Calu3 (cell line): ENCODE data around the gene PSMD6. TPM values are rescaled to one million over a fixed set of nuclear protein-coding genes. Genes with fewer than 3 reads are reported as not detected.

Experiments used
- BruUV-seq: library from RNA; stranded (reverse); fragments of 400-500 nt; replicated peaks from 2 replicates; lab custom pipeline; 2021; lab: Mats Ljungman, UMichigan
- CTCF ChIA-PET: fragments of 300-600 bp; sonication (Branson Sonifier 250); formaldehyde crosslinking; loops from one replicate; lab custom pipeline; 2022; ENCODE audit warnings: antibody characterized with exemption; lab: Charles Lee
- DNase-seq: peaks from one replicate; pipeline ENCODE4 v3.0.0; 2022
- H3K27ac Mint-ChIP-seq: one replicate; pipeline ENCODE4 v1.8.0; 2022; ENCODE audit warnings: mixed read lengths; ENCODE audit not compliant: unreplicated experiment
- H3K27me3 Mint-ChIP-seq: one replicate; pipeline ENCODE4 v1.8.0; 2022; ENCODE audit warnings: mixed read lengths; ENCODE audit not compliant: unreplicated experiment
- H3K36me3 Mint-ChIP-seq: one replicate; pipeline ENCODE4 v1.8.0; 2022; ENCODE audit warnings: mild to moderate bottlenecking, moderate library complexity, mixed read lengths; ENCODE audit not compliant: insufficient read depth, unreplicated experiment
- H3K4me1 Mint-ChIP-seq: one replicate; pipeline ENCODE4 v1.8.0; 2022; ENCODE audit warnings: mild to moderate bottlenecking, low read depth, mixed read lengths; ENCODE audit not compliant: unreplicated experiment
- H3K4me3 Mint-ChIP-seq: one replicate; pipeline ENCODE4 v1.8.0; 2022; ENCODE audit warnings: mild to moderate bottlenecking, low read depth, moderate library complexity, mixed read lengths; ENCODE audit not compliant: unreplicated experiment
- H3K9me3 Mint-ChIP-seq: one replicate; pipeline ENCODE4 v1.8.0; 2022; ENCODE audit warnings: low read depth, mixed read lengths; ENCODE audit not compliant: unreplicated experiment
- CTCF ChIP-seq: fragments of 200-600 bp; IDR thresholded peaks from one replicate; pipeline ENCODE4 v1.8.0; 2022; ENCODE audit warnings: antibody characterized with exemption; ENCODE audit not compliant: unreplicated experiment
- intact Hi-C: fragments of 100-400 bp; cut with micrococcal nuclease; formaldehyde crosslinking; loops from one replicate; pipeline ENCODE4 v1.10.0; 2022; ENCODE audit not compliant: unreplicated experiment
- total RNA-seq: library from RNA; stranded (reverse); gene quantifications from 2 replicates; pipeline ENCODE4 v1.2.3, GENCODE V29; 2022

The PSMD6 gene
- total RNA-seq, 1 experiment from 2014 or later = 73.3 TPM

- no TSS peak for BruUV-seq
- intact Hi-C loops = no loop called here
- Mint-ChIP-seq H3K27ac (no peak overlapping the region), H3K36me3 (peaks cover 11% of the 10 kb centered on the region), H3K9me3 (no peaks in the 10 kb centered on the region), H3K4me1 (peaks cover 10% of the 10 kb centered on the region), H3K4me3 (no peak overlapping the region), H3K27me3 (peaks cover 36% of the 10 kb centered on the region)
- no peak for TF ChIP-seq CTCF
- no peak for DNase-seq
- CTCF ChIA-PET = interaction anchor here (0.6 to 1.7 kb wide), 2 partner anchors 456 to 458 kb away, joined by 3 read pairs; no protein-coding TSS in a partner anchor
These were observed 4.4 kb upstream of the PSMD6 start for GRCh38 chr3:64027658-64028057.

- H3K4me3 Mint-ChIP-seq = no peak overlapping the region
- intact Hi-C loops = no loop called here
- no peak for TF ChIP-seq CTCF
- no TSS peak for BruUV-seq
- H3K27me3 Mint-ChIP-seq = peaks cover 36% of the 10 kb centered on the region
- peaks cover 8% of the 10 kb centered on the region for H3K4me1 Mint-ChIP-seq
- H3K27ac Mint-ChIP-seq = no peak overlapping the region
- DNase-seq = no peak
- H3K36me3 Mint-ChIP-seq = peaks cover 24% of the 10 kb centered on the region
- no peaks in the 10 kb centered on the region for H3K9me3 Mint-ChIP-seq
- CTCF ChIA-PET = interaction anchor here (1.7 kb wide), 1 partner anchor 458 kb away, joined by 3 read pairs; no protein-coding TSS in a partner anchor
These were observed 3.1 kb upstream of the PSMD6 start for GRCh38 chr3:64026346-64026745.

- BruUV-seq = no TSS peak
- Mint-ChIP-seq H3K4me1 (peaks cover 8% of the 10 kb centered on the region), H3K36me3 (peaks cover 29% of the 10 kb centered on the region), H3K9me3 (no peaks in the 10 kb centered on the region), H3K27me3 (peaks cover 24% of the 10 kb centered on the region), H3K27ac (peak overlapping the region; percentile 84), H3K4me3 (peak overlapping the region; percentile 78)
- no peak for TF ChIP-seq CTCF
- CTCF ChIA-PET = interaction anchor here (1.2 kb wide), 1 partner anchor 437 kb away, joined by 3 read pairs; no protein-coding TSS in a partner anchor
- intact Hi-C loops = loop anchor here (2.0 kb wide), 1 partner anchor 375 kb away; no protein-coding TSS in a partner anchor
- no peak for DNase-seq
These were observed 548 bp upstream of the PSMD6 start for GRCh38 chr3:64023861-64024223.

- intact Hi-C loops = loop anchor here (2.0 kb wide), 1 partner anchor 376 kb away; no protein-coding TSS in a partner anchor
- CTCF ChIA-PET = interaction anchor here (0.5 to 1.2 kb wide), 4 partner anchors 208 to 1547 kb away, joined by 3 read pairs; no protein-coding TSS in a partner anchor
- DNase-seq = peak; percentile 8
These were observed 675 bp downstream of the PSMD6 start for GRCh38 chr3:64022451-64023186.

More at GRCh38 chr3:64022451-64023186, 675 bp downstream of the PSMD6 start:
- Mint-ChIP-seq H3K4me1 (peaks cover 8% of the 10 kb centered on the region), H3K27ac (peak overlapping the region; percentile 84), H3K4me3 (peak overlapping the region; percentile 78), H3K27me3 (peaks cover 11% of the 10 kb centered on the region), H3K36me3 (peaks cover 29% of the 10 kb centered on the region), H3K9me3 (no peaks in the 10 kb centered on the region)
- BruUV-seq = TSS peak; percentile 56
- TF ChIP-seq CTCF = no peak
